ENCODE measurements around the gene PPP3CA. TPM values are rescaled to one million over a fixed set of nuclear protein-coding genes. Genes with fewer than 3 reads are reported as not detected.
A peak's percentile ranks its signal among the peaks of the same experiment; 100 is the strongest.

The PPP3CA gene
- total RNA-seq, 6 experiments from 2014 or later, result 12.1 to 14.5 (median 13.1) TPM

GRCh38 chr4:101282076-101282844, 65.1 kb downstream of the PPP3CA start:
- H3K27ac ChIP-seq, result no peak overlapping the region
- 84% methylated on average over 4 of the region's 4 CpGs for WGBS (ENCODE audit: insufficient coverage, low coverage, low lambda C conversion rate, missing lambda C conversion rate)
- no peaks in the 10 kb centered on the region for H3K27me3 ChIP-seq
- no peaks in the 10 kb centered on the region for H3K4me1 ChIP-seq
- intact Hi-C loops (cut with DNase I), result no loop called here
- no peak for TF ChIP-seq CTCF (IDR thresholded peaks at IDR 0.05)
- TF ChIP-seq POLR2A (IDR thresholded peaks at IDR 0.05), result no peak
- no peak overlapping the region for H3K4me3 ChIP-seq
- ATAC-seq, result peak in 2 of 4 donors; percentile 34 to 41
- DNase-seq, result no peak
- H3K36me3 ChIP-seq, result no peaks in the 10 kb centered on the region
- no peaks in the 10 kb centered on the region for H3K9me3 ChIP-seq

GRCh38 chr4:101280866-101281600, 66.3 kb downstream of the PPP3CA start:
- Histone ChIP-seq H3K9me3 (no peaks in the 10 kb centered on the region), H3K4me3 (no peak overlapping the region), H3K27ac (no peak overlapping the region), H3K36me3 (no peaks in the 10 kb centered on the region), H3K27me3 (no peaks in the 10 kb centered on the region), H3K4me1 (no peaks in the 10 kb centered on the region)
- TF ChIP-seq POLR2A (IDR thresholded peaks at IDR 0.05), result no peak
- no peak for TF ChIP-seq CTCF (IDR thresholded peaks at IDR 0.05)
- 81% methylated on average over 3 of the region's 3 CpGs for WGBS (ENCODE audit: insufficient coverage, low coverage, low lambda C conversion rate, missing lambda C conversion rate)
- intact Hi-C loops (cut with DNase I), result no loop called here
- DNase-seq, result no peak
- ATAC-seq, result no peak

- 60% methylated on average over 3 of the region's 3 CpGs for WGBS (ENCODE audit: insufficient coverage, low coverage, low lambda C conversion rate, missing lambda C conversion rate)
- no peaks in the 10 kb centered on the region for H3K4me1 ChIP-seq
- no peak for DNase-seq
- H3K36me3 ChIP-seq, result no peaks in the 10 kb centered on the region
- H3K27ac ChIP-seq, result no peak overlapping the region
- H3K4me3 ChIP-seq, result no peak overlapping the region
- no peaks in the 10 kb centered on the region for H3K27me3 ChIP-seq
- H3K9me3 ChIP-seq, result no peaks in the 10 kb centered on the region
- intact Hi-C loops (cut with DNase I), result no loop called here
- no peak for TF ChIP-seq CTCF (IDR thresholded peaks at IDR 0.05)
- TF ChIP-seq POLR2A (IDR thresholded peaks at IDR 0.05), result no peak
- peak; percentile 58 to 79 (median 63) for ATAC-seq
These were observed 67.9 kb downstream of the PPP3CA start for GRCh38 chr4:101279377-101279871.

- Histone ChIP-seq H3K27ac (no peak overlapping the region), H3K27me3 (no peaks in the 10 kb centered on the region), H3K4me1 (no peaks in the 10 kb centered on the region), H3K9me3 (no peaks in the 10 kb centered on the region), H3K36me3 (no peaks in the 10 kb centered on the region), H3K4me3 (no peak overlapping the region)
- TF ChIP-seq POLR2A (IDR thresholded peaks at IDR 0.05) (no peak), CTCF (IDR thresholded peaks at IDR 0.05) (no peak)
- intact Hi-C loops (cut with DNase I), result no loop called here
- ATAC-seq, result no peak
- 24% methylated on average over 1 of the region's 1 CpG for WGBS (ENCODE audit: insufficient coverage, low coverage, low lambda C conversion rate, missing lambda C conversion rate)
- DNase-seq, result no peak
These were observed 69.7 kb downstream of the PPP3CA start for GRCh38 chr4:101277671-101278070.

Data from right lobe of liver (tissue), 6 donors.